ENCODE results near the gene PRKACA. TPM values are rescaled to one million over a fixed set of nuclear protein-coding genes. Genes with fewer than 3 reads are reported as not detected.
A peak's percentile ranks its signal among the peaks of the same experiment; 100 is the strongest.

PRKACA gene
- total RNA-seq, 1 donor from 2014 or later = 28.0 TPM

DNA sequence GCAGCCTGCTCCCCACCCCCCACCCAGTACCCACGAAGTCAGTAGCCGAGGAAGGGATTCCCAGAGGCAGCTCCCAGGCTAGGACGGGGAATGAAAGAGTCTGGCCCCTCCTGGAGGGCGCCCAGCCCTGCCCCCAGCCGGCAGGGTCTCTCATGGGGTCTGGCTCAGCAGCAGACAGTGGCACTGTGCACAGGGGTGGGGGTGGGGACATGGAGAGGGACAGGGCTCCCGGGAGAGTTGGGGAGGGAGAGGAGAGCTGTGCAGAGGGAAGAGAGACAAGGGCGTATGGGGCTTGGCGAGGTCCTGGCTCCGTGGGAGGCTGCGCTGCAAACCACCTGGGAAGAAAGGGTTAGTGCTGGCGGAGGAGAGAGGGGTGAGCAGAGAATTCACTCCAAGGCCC is 46.5 kb upstream of the PRKACA start:
- Histone ChIP-seq H3K27me3 (no peaks in the 10 kb centered on the region), H3K4me1 (peaks cover 19% of the 10 kb centered on the region), H3K27ac (no peak overlapping the region), H3K9me3 (no peaks in the 10 kb centered on the region), H3K36me3 (peaks cover 2 to 6% of the 10 kb centered on the region in 2 donors), H3K4me3 (no peak overlapping the region)
- intact Hi-C loops (cut with DNase I) = no loop called here
- TF ChIP-seq POLR2A (IDR thresholded peaks at IDR 0.05) (no peak), POLR2AphosphoS5 (IDR thresholded peaks at IDR 0.05; ENCODE audit: insufficient read depth in 1 of 2, low read depth in 1 of 2) (no peak)
- TF ChIP-seq, protein P1, sequence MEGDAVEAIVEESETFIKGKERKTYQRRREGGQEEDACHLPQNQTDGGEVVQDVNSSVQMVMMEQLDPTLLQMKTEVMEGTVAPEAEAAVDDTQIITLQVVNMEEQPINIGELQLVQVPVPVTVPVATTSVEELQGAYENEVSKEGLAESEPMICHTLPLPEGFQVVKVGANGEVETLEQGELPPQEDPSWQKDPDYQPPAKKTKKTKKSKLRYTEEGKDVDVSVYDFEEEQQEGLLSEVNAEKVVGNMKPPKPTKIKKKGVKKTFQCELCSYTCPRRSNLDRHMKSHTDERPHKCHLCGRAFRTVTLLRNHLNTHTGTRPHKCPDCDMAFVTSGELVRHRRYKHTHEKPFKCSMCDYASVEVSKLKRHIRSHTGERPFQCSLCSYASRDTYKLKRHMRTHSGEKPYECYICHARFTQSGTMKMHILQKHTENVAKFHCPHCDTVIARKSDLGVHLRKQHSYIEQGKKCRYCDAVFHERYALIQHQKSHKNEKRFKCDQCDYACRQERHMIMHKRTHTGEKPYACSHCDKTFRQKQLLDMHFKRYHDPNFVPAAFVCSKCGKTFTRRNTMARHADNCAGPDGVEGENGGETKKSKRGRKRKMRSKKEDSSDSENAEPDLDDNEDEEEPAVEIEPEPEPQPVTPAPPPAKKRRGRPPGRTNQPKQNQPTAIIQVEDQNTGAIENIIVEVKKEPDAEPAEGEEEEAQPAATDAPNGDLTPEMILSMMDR (IDR thresholded peaks at IDR 0.05) = no peak
- DNase-seq (ENCODE audit: extremely low spot score in 2 of 2) = no peak

- Histone ChIP-seq H3K4me1 (peaks cover 16% of the 10 kb centered on the region), H3K4me3 (no peak overlapping the region), H3K27me3 (no peaks in the 10 kb centered on the region), H3K36me3 (peaks cover 3 to 14% of the 10 kb centered on the region in 2 donors), H3K27ac (no peak overlapping the region), H3K9me3 (no peaks in the 10 kb centered on the region)
- intact Hi-C loops (cut with DNase I) = no loop called here
- DNase-seq (ENCODE audit: extremely low spot score in 2 of 2) = no peak
- no peak for TF ChIP-seq POLR2AphosphoS5 (IDR thresholded peaks at IDR 0.05; ENCODE audit: insufficient read depth in 1 of 2, low read depth in 1 of 2)
- TF ChIP-seq, protein P1 (IDR thresholded peaks at IDR 0.05) = no peak
- TF ChIP-seq POLR2A (IDR thresholded peaks at IDR 0.05) = no peak
These were observed 45.3 kb upstream of the PRKACA start for GRCh38 chr19:14162871-14163297.

DNA sequence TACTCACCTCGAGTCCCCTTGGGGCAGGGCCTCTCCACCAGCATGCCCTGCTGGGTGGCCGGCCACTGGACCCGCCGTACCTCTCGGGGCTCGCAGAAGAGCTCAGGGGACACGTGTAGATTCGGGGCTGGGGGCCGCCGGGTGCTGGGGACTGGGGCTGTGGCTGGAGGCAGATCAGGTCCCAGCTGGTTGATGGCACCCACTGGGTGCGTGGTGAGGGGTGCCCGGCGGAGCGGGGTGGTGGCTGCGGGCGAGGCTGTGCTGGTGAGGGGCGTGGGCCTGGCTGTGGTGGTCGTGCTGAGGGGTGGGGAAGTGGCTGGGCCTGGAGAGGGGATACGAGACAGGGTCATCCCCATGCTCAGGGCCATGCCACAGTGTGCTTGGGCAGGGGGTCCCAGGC is 43.7 kb upstream of the PRKACA start:
- Histone ChIP-seq H3K27ac (no peak overlapping the region), H3K27me3 (no peaks in the 10 kb centered on the region), H3K4me1 (peaks cover under 1% of the 10 kb centered on the region), H3K4me3 (no peak overlapping the region), H3K36me3 (peaks cover 3 to 27% of the 10 kb centered on the region in 2 donors), H3K9me3 (no peaks in the 10 kb centered on the region)
- TF ChIP-seq POLR2AphosphoS5 (IDR thresholded peaks at IDR 0.05; ENCODE audit: insufficient read depth in 1 of 2, low read depth in 1 of 2) = peak in 1 of 2 donors; percentile 4
- TF ChIP-seq POLR2A (IDR thresholded peaks at IDR 0.05) = no peak
- no peak for DNase-seq (ENCODE audit: extremely low spot score in 2 of 2)
- intact Hi-C loops (cut with DNase I) = no loop called here

DNA sequence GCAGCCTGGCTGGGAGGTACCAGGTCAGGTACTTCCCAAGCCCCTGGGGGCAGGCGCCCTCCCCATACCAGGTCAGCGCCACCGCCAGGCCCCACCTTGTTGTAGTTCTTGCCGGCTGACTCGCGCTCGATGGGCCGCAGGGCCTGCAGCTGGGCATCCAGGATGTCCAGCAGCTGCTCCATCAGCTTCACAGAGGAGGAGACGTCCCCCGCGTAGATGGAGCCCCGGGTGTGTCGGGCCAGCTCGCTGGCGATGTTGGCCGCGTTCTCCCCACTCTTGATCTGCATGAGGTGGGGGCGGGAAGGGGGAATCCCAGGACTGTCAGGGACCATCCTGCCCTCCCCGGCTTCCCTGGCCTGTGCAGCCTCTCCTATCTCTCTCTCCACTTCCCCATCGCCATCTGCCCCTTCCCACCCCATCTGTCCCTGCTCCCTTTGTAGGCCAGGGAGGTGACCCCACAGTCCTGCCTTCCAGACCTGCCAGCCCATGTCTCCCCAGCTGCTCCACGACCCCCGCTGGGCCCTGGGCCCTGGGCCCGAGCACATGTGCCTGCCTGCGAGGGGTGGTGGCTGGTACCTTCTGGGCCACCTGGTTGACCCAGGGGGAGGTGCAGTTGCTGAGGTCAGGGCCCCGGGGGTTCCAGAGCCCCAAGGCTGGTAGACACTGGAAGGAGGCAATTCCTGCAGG is 42.6 kb upstream of the PRKACA start:
- no peak overlapping the region for H3K27ac ChIP-seq
- H3K36me3 ChIP-seq = peaks cover 3 to 39% of the 10 kb centered on the region in 2 donors
- H3K4me1 ChIP-seq = no peaks in the 10 kb centered on the region
- intact Hi-C loops (cut with DNase I) = no loop called here
- TF ChIP-seq, protein P1 (IDR thresholded peaks at IDR 0.05) = no peak
- TF ChIP-seq POLR2AphosphoS5 (IDR thresholded peaks at IDR 0.05; ENCODE audit: insufficient read depth in 1 of 2, low read depth in 1 of 2) (no peak), POLR2A (IDR thresholded peaks at IDR 0.05) (no peak)
- H3K9me3 ChIP-seq = no peaks in the 10 kb centered on the region
- no peak for DNase-seq (ENCODE audit: extremely low spot score in 2 of 2)
- H3K27me3 ChIP-seq = no peaks in the 10 kb centered on the region
- H3K4me3 ChIP-seq = no peak overlapping the region

GRCh38 chr19:14159059-14159458 is 41.5 kb upstream of the PRKACA start:
- H3K27ac ChIP-seq = no peak overlapping the region
- H3K27me3 ChIP-seq = no peaks in the 10 kb centered on the region
- no peaks in the 10 kb centered on the region for H3K4me1 ChIP-seq
- H3K36me3 ChIP-seq = peaks cover 3 to 42% of the 10 kb centered on the region in 2 donors
- no peak overlapping the region for H3K4me3 ChIP-seq
- no peaks in the 10 kb centered on the region for H3K9me3 ChIP-seq
- TF ChIP-seq POLR2AphosphoS5 (IDR thresholded peaks at IDR 0.05; ENCODE audit: insufficient read depth in 1 of 2, low read depth in 1 of 2) = no peak
- TF ChIP-seq, protein P1 (IDR thresholded peaks at IDR 0.05) = no peak
- no peak for TF ChIP-seq POLR2A (IDR thresholded peaks at IDR 0.05)
- no peak for DNase-seq (ENCODE audit: extremely low spot score in 2 of 2)
- intact Hi-C loops (cut with DNase I) = no loop called here

Measured in vagina (tissue), 2 donors.